Neural crest cell (in vitro differentiated cells): Measurements from ENCODE around the gene SNPH. TPM values are rescaled to one million over a fixed set of nuclear protein-coding genes. Genes with fewer than 3 reads are reported as not detected.

Experiments
- DNase-seq: peaks from one replicate; pipeline ENCODE4 v3.0.0; 2021; ENCODE audit warnings: low read depth, mixed read lengths, low spot score
- H3K27ac Mint-ChIP-seq: one replicate; pipeline ENCODE4 v1.8.0; 2021; ENCODE audit warnings: mild to moderate bottlenecking, mixed read lengths; ENCODE audit not compliant: unreplicated experiment
- H3K27me3 Mint-ChIP-seq: 2 replicates; pipeline ENCODE4 v1.8.0; 2021; ENCODE audit warnings: low read depth, mild to moderate bottlenecking, mixed read lengths
- H3K36me3 Mint-ChIP-seq: 2 replicates; pipeline ENCODE4 v1.8.0; 2021; ENCODE audit warnings: low read depth, mild to moderate bottlenecking, mixed read lengths
- H3K4me1 Mint-ChIP-seq: 2 replicates; pipeline ENCODE4 v1.8.0; 2021; ENCODE audit warnings: mixed read lengths
- H3K4me3 Mint-ChIP-seq: one replicate; pipeline ENCODE4 v1.8.0; 2021; ENCODE audit warnings: mild to moderate bottlenecking, mixed read lengths
- H3K9me3 Mint-ChIP-seq: 2 replicates; pipeline ENCODE4 v1.8.0; 2021; ENCODE audit warnings: mixed read lengths
- CTCF ChIP-seq: fragments of 200-600 bp; sonication (generic); conservative IDR thresholded peaks from 2 replicates; pipeline ENCODE4 v1.5.0; 2021; ENCODE audit warnings: antibody characterized with exemption, mild to moderate bottlenecking
- total RNA-seq: library from RNA; stranded (reverse); gene quantifications from 2 replicates; pipeline ENCODE4 v1.2.1, GENCODE V29; 2021

Gene SNPH
- total RNA-seq, 1 donor from 2014 or later: 3.3 TPM

GRCh38 chr20:1297486-1297885 is 31.4 kb downstream of the SNPH start:
- Mint-ChIP-seq H3K36me3 (no peaks in the 10 kb centered on the region), H3K27ac (no peak overlapping the region), H3K27me3 (no peaks in the 10 kb centered on the region), H3K4me3 (no peak overlapping the region), H3K9me3 (no peaks in the 10 kb centered on the region), H3K4me1 (no peaks in the 10 kb centered on the region)
- no peak for DNase-seq
- no peak for TF ChIP-seq CTCF

- H3K27me3 Mint-ChIP-seq: no peaks in the 10 kb centered on the region
- no peak for DNase-seq
- H3K4me3 Mint-ChIP-seq: no peak overlapping the region
- no peaks in the 10 kb centered on the region for H3K36me3 Mint-ChIP-seq
- H3K27ac Mint-ChIP-seq: no peak overlapping the region
- H3K9me3 Mint-ChIP-seq: no peaks in the 10 kb centered on the region
- TF ChIP-seq CTCF: no peak
- no peaks in the 10 kb centered on the region for H3K4me1 Mint-ChIP-seq
Observed at GRCh38 chr20:1298166-1298565, 32.1 kb downstream of the SNPH start.

- Mint-ChIP-seq H3K27ac (no peak overlapping the region), H3K27me3 (no peaks in the 10 kb centered on the region), H3K36me3 (no peaks in the 10 kb centered on the region), H3K4me1 (no peaks in the 10 kb centered on the region), H3K9me3 (no peaks in the 10 kb centered on the region), H3K4me3 (no peak overlapping the region)
- no peak for TF ChIP-seq CTCF
- DNase-seq: no peak
Observed at GRCh38 chr20:1298888-1299511, 32.9 kb downstream of the SNPH start.

- Mint-ChIP-seq H3K9me3 (no peaks in the 10 kb centered on the region), H3K27me3 (no peaks in the 10 kb centered on the region), H3K36me3 (no peaks in the 10 kb centered on the region), H3K4me1 (no peaks in the 10 kb centered on the region), H3K4me3 (no peak overlapping the region), H3K27ac (no peak overlapping the region)
- TF ChIP-seq CTCF: peak; percentile 40
- DNase-seq: no peak
Observed at GRCh38 chr20:1299522-1299921, 33.4 kb downstream of the SNPH start.

GRCh38 chr20:1300083-1300840 is 34.2 kb downstream of the SNPH start:
- Mint-ChIP-seq H3K36me3 (no peaks in the 10 kb centered on the region), H3K9me3 (no peaks in the 10 kb centered on the region), H3K4me3 (no peak overlapping the region), H3K4me1 (no peaks in the 10 kb centered on the region), H3K27me3 (no peaks in the 10 kb centered on the region), H3K27ac (no peak overlapping the region)
- no peak for DNase-seq
- no peak for TF ChIP-seq CTCF
